ENCODE measurements around the gene PSAP. TPM values are rescaled to one million over a fixed set of nuclear protein-coding genes. Genes with fewer than 3 reads are reported as not detected.

Gene PSAP
- total RNA-seq, 1 experiment from 2014 or later, result 336 TPM

DNA sequence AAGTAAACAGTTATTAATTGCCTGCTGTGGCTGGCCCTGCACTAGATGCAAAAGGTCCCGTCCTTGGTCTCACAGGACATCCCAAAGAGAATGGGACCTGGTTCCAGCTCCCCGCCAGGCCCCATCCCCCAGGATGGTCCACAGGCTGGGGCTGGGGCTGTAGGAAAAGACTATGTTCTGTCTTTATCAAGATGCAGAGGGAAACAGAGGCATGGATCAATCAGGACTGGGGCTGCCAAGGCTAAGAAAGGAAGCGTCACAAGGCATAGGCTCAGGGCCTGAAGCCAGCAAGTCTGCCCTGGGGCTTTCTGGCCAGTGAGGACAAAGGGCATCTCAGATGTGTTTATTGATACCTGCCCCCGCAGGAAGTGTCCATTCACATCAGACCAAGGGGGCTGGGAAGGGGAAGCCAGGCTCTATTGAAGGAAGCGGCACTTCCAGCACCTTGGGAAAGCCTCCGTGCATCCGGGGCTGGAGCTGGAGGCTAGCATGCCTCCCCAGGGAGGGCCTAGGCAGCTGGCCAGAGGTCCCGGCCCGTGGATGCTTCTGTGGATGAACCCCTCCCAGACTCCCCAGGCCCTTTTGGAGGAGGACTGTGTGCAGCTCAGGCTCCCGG is 83.5 kb downstream of the PSAP start:
- Mint-ChIP-seq H3K27ac (no peak overlapping the region), H3K9me3 (no peaks in the 10 kb centered on the region; a peak in 1 of 5 replicates), H3K4me3 (no peak overlapping the region), H3K36me3 (ENCODE audit: insufficient read depth in 1 of 3, low read depth in 3 of 3) (no peaks in the 10 kb centered on the region), H3K4me1 (peaks cover 0 to 2% of the 10 kb centered on the region in 2 experiments; a peak in 3 of 4 replicates), H3K27me3 (ENCODE audit: low read depth) (peaks cover 20% of the 10 kb centered on the region)
- H4K91ac ChIP-seq (ENCODE audit: insufficient read length, low read depth, low read length), result no peak overlapping the region
- no peak overlapping the region for H3K27ac ChIP-seq (ENCODE audit: insufficient read length, low read depth, low read length)
- no peak overlapping the region for H4K5ac ChIP-seq (ENCODE audit: insufficient read length, low read depth, low read length)
- H2BK5ac ChIP-seq (ENCODE audit: insufficient read length, low read length), result no peak overlapping the region
- no peaks in the 10 kb centered on the region; the same call in 1 of the 2 replicates for H3K4me1 ChIP-seq (ENCODE audit: insufficient read depth, low read length)
- H2AK5ac ChIP-seq (ENCODE audit: insufficient read length, low read length), result no peak overlapping the region
- H2BK15ac ChIP-seq (ENCODE audit: low read depth, low read length), result no peak overlapping the region
- no CpG with 5 or more reads among the region's 10 CpGs for WGBS (ENCODE audit: extremely low coverage, insufficient read length, low lambda C conversion rate)
- no peaks in the 10 kb centered on the region for H3K79me1 ChIP-seq (ENCODE audit: insufficient read depth, low read depth, low read length, poor library complexity, severe bottlenecking)
- no peaks in the 10 kb centered on the region for H4K20me1 ChIP-seq (ENCODE audit: control insufficient read depth, insufficient read depth, insufficient read length)
- H2BK12ac ChIP-seq (ENCODE audit: insufficient read length, low read depth, low read length), result no peak overlapping the region
- no peak overlapping the region for H3K56ac ChIP-seq (ENCODE audit: insufficient read length, low read depth, low read length)
- no peak overlapping the region for H2BK20ac ChIP-seq (ENCODE audit: low read depth, low read length, poor library complexity, severe bottlenecking)
- H3K23ac ChIP-seq (ENCODE audit: insufficient read length, low read depth, low read length), result no peak overlapping the region
- no peak for DNase-seq
- H3T11ph ChIP-seq (ENCODE audit: low read length), result no peak overlapping the region
- no peak for TF ChIP-seq CTCF (conservative IDR thresholded peaks at IDR 0.05)
- H3K14ac ChIP-seq (ENCODE audit: insufficient read depth, low read length), result 0 out of 2 replicates have a peak overlapping the region, but pooled peaks have one; percentile 31
- H3K27me3 ChIP-seq (ENCODE audit: insufficient read depth, low read length), result peaks cover 2% of the 10 kb centered on the region; the same call in 1 of the 2 replicates
- no peaks in the 10 kb centered on the region for H3K9me3 ChIP-seq (ENCODE audit: control insufficient read depth, low read depth, low read length)
- H2AFZ ChIP-seq (ENCODE audit: low read length), result no peak overlapping the region
- no peak overlapping the region for H3K4ac ChIP-seq (ENCODE audit: low read depth, low read length)
- H3K79me2 ChIP-seq (ENCODE audit: insufficient read depth, low read length), result no peaks in the 10 kb centered on the region
- H3K23me2 ChIP-seq (ENCODE audit: insufficient read length, low read depth, low read length, poor library complexity, severe bottlenecking), result no peaks in the 10 kb centered on the region
- no peak overlapping the region for H2BK120ac ChIP-seq (ENCODE audit: low read depth, low read length, poor library complexity, severe bottlenecking)
- no peak overlapping the region for H3K18ac ChIP-seq (ENCODE audit: insufficient read length, low read depth, low read length)
- H3K9ac ChIP-seq (ENCODE audit: extremely low read depth, insufficient read length, low read length), result no peak overlapping the region
- no peak overlapping the region for H4K8ac ChIP-seq (replicated peaks; ENCODE audit: insufficient read length, low read depth, low read length)
- H3K4me2 ChIP-seq (ENCODE audit: insufficient read depth, insufficient read length, low read length), result no peak overlapping the region

Data from H9 (cell line).